SK-N-SH (cell line): ENCODE results near the gene MS4A10. TPM values are rescaled to one million over a fixed set of nuclear protein-coding genes. Genes with fewer than 3 reads are reported as not detected.
A peak's percentile ranks its signal among the peaks of the same experiment; 100 is the strongest.

Experiments used
- CTCF ChIA-PET: fragments of 300-600, 350-600 bp; formaldehyde crosslinking; extraction: SDS; loops from one replicate; lab custom pipeline; 2021; lab: Yijun Ruan, JAX
- POLR2A ChIA-PET: fragments of 350-600 bp; sonication (Branson Sonifier 250); formaldehyde crosslinking; extraction: SDS; loops from one replicate; lab custom pipeline; 2020; ENCODE audit warnings: antibody characterized with exemption, inconsistent platforms; lab: Yijun Ruan, JAX
- DNase-seq: peaks from one replicate; pipeline ENCODE4 v3.0.0; 2012
- H2AFZ ChIP-seq: fragments of 200-600 bp; sonication (generic); 2 replicates; pipeline ENCODE4 v1.8.1; 2016; ENCODE audit warnings: antibody characterized with exemption, mild to moderate bottlenecking, low read depth
- H3F3A ChIP-seq: fragments of 200-600 bp; sonication (generic); replicated peaks from 2 replicates; pipeline ENCODE3; 2016; ENCODE audit warnings: antibody characterized with exemption, mild to moderate bottlenecking; ENCODE audit not compliant: insufficient read depth
- H3K27ac ChIP-seq, 2 experiments: fragments of 200-500 bp in 1 of 2; fragments of 200-600 bp in 1 of 2; sonication (Bioruptor generic) in 1 of 2; sonication (generic), shearing (Covaris generic) in 1 of 2; 2 replicates each; pipeline versions ENCODE4 v1.5.1 to v1.6.1; 2014 to 2016; ENCODE audit warnings: low read depth in 2 of 2, inconsistent platforms in 1 of 2, low read length in 1 of 2, mild to moderate bottlenecking in 1 of 2, mixed read lengths in 1 of 2
- H3K27me3 ChIP-seq: fragments of 200-600 bp; sonication (generic), shearing (Covaris generic); 2 replicates; pipeline ENCODE4 v1.6.1; 2016; ENCODE audit warnings: mixed run types; ENCODE audit not compliant: insufficient read depth
- H3K36me3 ChIP-seq, 2 experiments: fragments of 200-500 bp in 1 of 2; fragments of 200-600 bp in 1 of 2; sonication (Bioruptor generic) in 1 of 2; sonication (generic) in 1 of 2; replicated peaks in 1 of 2; 2 replicates each; pipeline versions ENCODE3 to v1.5.1; 2014 to 2016; ENCODE audit warnings: low read length in 1 of 2, mild to moderate bottlenecking in 1 of 2; ENCODE audit not compliant: insufficient read depth in 2 of 2, control insufficient read depth in 1 of 2
- H3K4me1 ChIP-seq, 2 experiments: fragments of 200-500 bp in 1 of 2; fragments of 200-600 bp in 1 of 2; sonication (Bioruptor generic) in 1 of 2; sonication (generic), shearing (Covaris generic) in 1 of 2; 2 replicates each; pipeline versions ENCODE4 v1.5.1 to v1.6.1; 2014 to 2016; ENCODE audit warnings: low read depth in 1 of 2, low read length in 1 of 2, mixed run types in 1 of 2; ENCODE audit not compliant: insufficient read depth in 2 of 2, control insufficient read depth in 1 of 2
- H3K4me2 ChIP-seq: fragments of 200-600 bp; sonication (generic), shearing (Covaris generic); 2 replicates; pipeline ENCODE4 v1.6.1; 2017; ENCODE audit warnings: mixed run types
- H3K4me3 ChIP-seq, 2 experiments: fragments of 200-500 bp in 1 of 2; fragments of 200-600 bp in 1 of 2; sonication (Bioruptor generic) in 1 of 2; sonication (generic), shearing (Covaris generic) in 1 of 2; 2 replicates each; pipeline versions ENCODE4 v1.5.1 to v1.8.1; 2014 to 2016; ENCODE audit warnings: low read depth in 2 of 2, inconsistent platforms in 1 of 2, low read length in 1 of 2, mild to moderate bottlenecking in 1 of 2, mixed read lengths in 1 of 2, moderate library complexity in 1 of 2
- H3K79me2 ChIP-seq: fragments of 200-600 bp; sonication (generic); 2 replicates; pipeline ENCODE4 v1.8.1; 2017; ENCODE audit warnings: mild to moderate bottlenecking; ENCODE audit not compliant: insufficient read depth
- H3K9ac ChIP-seq: fragments of 200-600 bp; sonication (generic); 2 replicates; pipeline ENCODE4 v1.6.1; 2017; ENCODE audit warnings: mixed run types
- H3K9me2 ChIP-seq: fragments of 200-600 bp; sonication (generic); 2 replicates; pipeline ENCODE4 v1.6.1; 2017; ENCODE audit warnings: mixed run types
- H3K9me3 ChIP-seq: fragments of 200-600 bp; sonication (generic); 2 replicates; pipeline ENCODE4 v1.6.1; 2017; ENCODE audit warnings: mixed run types, mild to moderate bottlenecking, moderate library complexity
- H4K20me1 ChIP-seq: fragments of 200-600 bp; sonication (generic); 2 replicates; pipeline ENCODE4 v1.6.1; 2017; ENCODE audit warnings: mild to moderate bottlenecking, mixed run types; ENCODE audit not compliant: insufficient read depth
- CHD2 ChIP-seq: fragments of 150-350 bp; IDR thresholded peaks from 2 replicates; pipeline ENCODE4 v1.6.1; 2018; ENCODE audit warnings: low read length; ENCODE audit not compliant: partially characterized antibody
- ELF1 ChIP-seq: IDR thresholded peaks from 2 replicates; pipeline ENCODE4 v1.4.0; 2012
- EZH2phosphoT487 ChIP-seq: fragments of 200-600 bp; sonication (generic); IDR thresholded peaks from 2 replicates; pipeline ENCODE4 v1.6.1; 2017; ENCODE audit warnings: low read depth, mixed run types, mild to moderate bottlenecking, antibody characterized with exemption, moderate library complexity, borderline replicate concordance
- FOXJ3 ChIP-seq: sonication (generic); formaldehyde crosslinking; IDR thresholded peaks from 2 replicates; pipeline ENCODE4 v1.5.1; 2020; ENCODE audit warnings: mild to moderate bottlenecking, missing genetic modification reagents
- FOXM1 ChIP-seq: IDR thresholded peaks from 2 replicates; pipeline ENCODE4 v1.4.0; 2012; ENCODE audit warnings: low read depth, mild to moderate bottlenecking
- GABPA ChIP-seq: IDR thresholded peaks from 2 replicates; pipeline ENCODE4 v1.4.0; 2012; ENCODE audit warnings: low read depth, mild to moderate bottlenecking
- GATA2 ChIP-seq: sonication (generic); formaldehyde crosslinking; IDR thresholded peaks from 2 replicates; pipeline ENCODE4 v1.5.0; 2020; ENCODE audit warnings: mild to moderate bottlenecking, missing genetic modification reagents
- JUND ChIP-seq: IDR thresholded peaks from 2 replicates; pipeline ENCODE4 v1.4.0; 2012
- NRF1 ChIP-seq: IDR thresholded peaks from 2 replicates; pipeline ENCODE4 v1.6.1; 2012; ENCODE audit warnings: low read depth, mild to moderate bottlenecking, low read length
- RAD21 ChIP-seq: IDR thresholded peaks from 2 replicates; pipeline ENCODE4 v1.6.1; 2012; ENCODE audit warnings: mild to moderate bottlenecking, low read length
- REST ChIP-seq: IDR thresholded peaks from 2 replicates; pipeline ENCODE4 v1.6.1; 2012; ENCODE audit warnings: mild to moderate bottlenecking, low read depth, low read length, moderate library complexity
- RFX5 ChIP-seq: IDR thresholded peaks from 2 replicates; pipeline ENCODE4 v1.6.1; 2012; ENCODE audit warnings: mild to moderate bottlenecking, improper control_type of control experiment, low read length
- SIN3A ChIP-seq: IDR thresholded peaks from 2 replicates; pipeline ENCODE4 v1.6.1; 2012; ENCODE audit warnings: low read depth, mild to moderate bottlenecking, low read length, moderate library complexity, borderline replicate concordance
- TCF12 ChIP-seq: IDR thresholded peaks from 2 replicates; pipeline ENCODE4 v1.4.0; 2012
- YY1 ChIP-seq: IDR thresholded peaks from 2 replicates; pipeline ENCODE4 v1.4.0; 2012; ENCODE audit warnings: low read depth, mild to moderate bottlenecking
- WGBS: methylation state at CpG from one replicate; pipeline ENCODE4 v1.1.6; 2017; ENCODE audit warnings: low lambda C conversion rate; 5-methylcytosine and 5-hydroxymethylcytosine counted together
- polyA plus RNA-seq, 3 experiments: library from polyadenylated mRNA; depleted of rRNA; stranded (reverse); fragments of >200 nt; gene quantifications; 2 replicates each; pipeline ENCODE4 v1.2.3, GENCODE V29; 2012

The MS4A10 gene
- polyA plus RNA-seq, 1 of the 3 experiments (the other 2 are of a cell fraction) = not detected

- H4K20me1 ChIP-seq = no peaks in the 10 kb centered on the region; the same call in 1 of the 2 replicates
- TF ChIP-seq GATA2 (peak; percentile 69), FOXM1 (no peak), CHD2 (no peak), ELF1 (no peak), RAD21 (no peak), GABPA (no peak), EZH2phosphoT487 (no peak)
- peak; percentile 65 for DNase-seq
- no peaks in the 10 kb centered on the region for H3K9me3 ChIP-seq
- ChIA-PET POLR2A (no interaction called here), CTCF (interaction anchor here (1.3 to 23.7 kb wide), 3 partner anchors 14 to 51 kb away, joined by 3 to 550 read pairs (median 18); partner anchors contain the start of gene PRPF19)
- no peak overlapping the region for H2AFZ ChIP-seq
- WGBS = 46% methylated on average over 4 of the region's 4 CpGs
- H3K27me3 ChIP-seq = no peaks in the 10 kb centered on the region
- H3K4me3 ChIP-seq = peak overlapping the region; percentile 6 to 85; a peak in 2 of 4 replicates
- H3K36me3 ChIP-seq = peaks cover 0 to 18% of the 10 kb centered on the region in 2 experiments
- no peak overlapping the region for H3K27ac ChIP-seq
- peaks cover 44% of the 10 kb centered on the region for H3K79me2 ChIP-seq
- no peaks in the 10 kb centered on the region for H3F3A ChIP-seq
- H3K4me1 ChIP-seq = peaks cover 0 to 34% of the 10 kb centered on the region in 2 experiments; a peak in 3 of 4 replicates
- H3K9me2 ChIP-seq = no peaks in the 10 kb centered on the region
- H3K9ac ChIP-seq = peak overlapping the region; percentile 25; the same call in 1 of the 2 replicates
- H3K4me2 ChIP-seq = peak overlapping the region; percentile 89
Measured at GRCh38 chr11:60844870-60845221, 59.7 kb downstream of the MS4A10 start.

GRCh38 chr11:60845338-60845737 is 60.2 kb downstream of the MS4A10 start:
- DNase-seq = no peak
- H3K9me3 ChIP-seq = no peaks in the 10 kb centered on the region
- H3K4me1 ChIP-seq = peaks cover 0 to 34% of the 10 kb centered on the region in 2 experiments; a peak in 3 of 4 replicates
- H3K79me2 ChIP-seq = peaks cover 44% of the 10 kb centered on the region
- CTCF ChIA-PET = interaction anchor here (1.3 to 23.7 kb wide), 3 partner anchors 14 to 50 kb away, joined by 3 to 550 read pairs (median 18); partner anchors contain the start of gene PRPF19
- no peaks in the 10 kb centered on the region for H3K9me2 ChIP-seq
- POLR2A ChIA-PET = no interaction called here
- H3K27ac ChIP-seq = no peak overlapping the region
- H3F3A ChIP-seq = no peaks in the 10 kb centered on the region
- H2AFZ ChIP-seq = no peak overlapping the region
- TF ChIP-seq YY1 = no peak
- no peak for TF ChIP-seq EZH2phosphoT487
- no peaks in the 10 kb centered on the region; the same call in 1 of the 2 replicates for H4K20me1 ChIP-seq
- peaks cover 0 to 23% of the 10 kb centered on the region in 2 experiments for H3K36me3 ChIP-seq
- H3K4me3 ChIP-seq = peak overlapping the region; percentile 6 to 85; a peak in 1 of 4 replicates
- H3K4me2 ChIP-seq = 0 out of 2 replicates have a peak overlapping the region, but pooled peaks have one; percentile 89
- 83% methylated on average over 6 of the region's 8 CpGs for WGBS
- H3K27me3 ChIP-seq = no peaks in the 10 kb centered on the region
- H3K9ac ChIP-seq = no peak overlapping the region

GRCh38 chr11:60847281-60847680 is 62.1 kb downstream of the MS4A10 start:
- Histone ChIP-seq H3K9ac (no peak overlapping the region), H4K20me1 (no peaks in the 10 kb centered on the region; the same call in 1 of the 2 replicates), H3K27me3 (no peaks in the 10 kb centered on the region), H3K27ac (no peak overlapping the region), H3K9me2 (no peaks in the 10 kb centered on the region), H3K4me3 (no peak overlapping the region), H3K79me2 (peaks cover 40% of the 10 kb centered on the region), H3K4me2 (no peak overlapping the region), H3K4me1 (peaks cover 0 to 30% of the 10 kb centered on the region in 2 experiments; a peak in 3 of 4 replicates), H3K9me3 (no peaks in the 10 kb centered on the region), H3K36me3 (peaks cover 0 to 41% of the 10 kb centered on the region in 2 experiments), H3F3A (no peaks in the 10 kb centered on the region), H2AFZ (no peak overlapping the region)
- POLR2A ChIA-PET = no interaction called here
- WGBS = 86% methylated on average over 13 of the region's 13 CpGs
- TF ChIP-seq SIN3A (no peak), NRF1 (no peak), RFX5 (no peak), REST (no peak), CHD2 (no peak), FOXJ3 (CRISPR knock-in tag) (no peak), ELF1 (no peak), TCF12 (no peak), JUND (no peak)
- CTCF ChIA-PET = interaction anchor here (1.0 to 23.7 kb wide), 2 partner anchors 48 to 72 kb away, joined by 4 to 550 read pairs; partner anchors contain the start of gene PRPF19
- DNase-seq = no peak
